ENCODE measurements around the gene NR2F6.

NR2F6 gene

DNA sequence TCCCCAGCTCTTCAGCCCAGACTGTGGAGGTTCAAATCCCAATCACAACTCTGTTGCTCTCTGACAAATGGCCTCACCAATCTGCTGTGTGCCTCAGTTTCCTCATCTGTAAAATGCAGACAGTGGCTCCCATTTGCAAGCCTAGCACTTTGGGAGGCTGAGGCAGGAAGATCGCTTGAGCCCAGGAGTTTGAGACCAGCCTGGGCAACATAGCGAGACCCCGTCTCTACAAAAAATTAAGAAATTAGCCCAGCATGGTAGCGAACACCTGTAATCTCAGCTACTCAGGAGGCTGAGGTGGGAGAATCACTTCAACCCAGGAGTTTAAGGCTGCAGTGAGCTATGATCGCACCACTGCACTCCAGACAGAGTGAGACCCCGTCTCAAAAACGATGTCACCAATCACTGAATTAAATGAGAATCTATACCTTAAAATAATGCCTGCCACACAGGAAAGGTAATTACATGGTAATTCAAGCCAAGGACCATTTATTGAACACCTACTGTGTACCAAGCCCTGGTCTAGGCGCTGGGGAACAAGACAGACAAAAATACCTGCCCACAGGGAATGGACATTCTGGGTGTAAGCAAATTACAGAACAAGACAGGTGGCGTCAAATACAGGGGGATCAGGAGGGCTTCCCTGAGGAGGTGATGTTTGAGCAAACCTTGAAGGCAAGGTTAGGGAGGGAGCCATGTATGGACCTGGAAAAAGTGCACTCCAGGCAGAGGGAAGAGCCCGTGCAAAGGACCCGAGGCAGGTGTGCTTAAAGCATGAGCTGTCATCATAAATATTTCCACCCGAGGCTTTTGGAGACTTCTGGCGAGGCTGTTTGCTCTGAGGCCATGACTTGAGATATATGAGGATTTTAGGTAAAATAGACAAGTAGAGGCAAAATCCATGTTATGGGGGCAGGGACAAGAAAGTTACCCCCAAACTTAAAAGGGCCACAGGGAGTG is 7.7 kb downstream of the NR2F6 start:
- DNase-seq = no peak

DNA sequence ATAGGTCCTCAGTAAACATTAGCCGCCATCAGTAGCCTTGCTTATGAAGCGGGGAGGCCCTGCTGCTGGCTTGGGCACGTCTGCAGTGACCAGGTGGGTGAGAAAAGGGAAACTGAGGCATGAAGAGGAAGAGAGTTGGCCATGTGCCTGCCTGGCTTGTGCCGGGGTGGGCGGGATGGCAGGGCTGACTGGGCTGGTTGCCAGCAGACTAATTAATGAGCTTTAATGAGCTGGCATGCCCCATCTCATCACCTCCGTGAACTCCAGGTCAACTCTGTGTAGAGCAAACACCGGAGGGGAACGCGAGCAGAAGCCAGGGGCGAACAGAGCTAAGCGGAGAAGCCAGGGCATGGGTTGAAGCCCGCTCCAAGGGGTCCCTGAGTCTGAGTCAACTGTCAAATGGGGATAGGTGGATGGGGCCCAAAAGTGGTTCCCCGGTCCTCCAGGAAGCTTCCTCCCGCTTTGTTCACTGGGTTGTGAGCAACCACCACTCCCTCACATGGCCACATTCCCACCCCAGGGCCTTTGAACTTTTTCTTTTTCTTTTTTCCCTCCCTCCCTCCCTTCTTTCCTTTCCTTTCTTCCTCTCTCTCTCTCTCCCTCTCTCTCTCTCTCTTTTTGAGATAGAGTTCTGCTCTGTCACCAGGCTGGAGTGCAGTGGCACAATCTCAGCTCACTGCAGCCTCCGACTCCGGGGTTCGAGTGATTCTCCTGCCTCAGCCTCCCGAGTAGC is 8.7 kb downstream of the NR2F6 start:
- no peak for DNase-seq

DNA sequence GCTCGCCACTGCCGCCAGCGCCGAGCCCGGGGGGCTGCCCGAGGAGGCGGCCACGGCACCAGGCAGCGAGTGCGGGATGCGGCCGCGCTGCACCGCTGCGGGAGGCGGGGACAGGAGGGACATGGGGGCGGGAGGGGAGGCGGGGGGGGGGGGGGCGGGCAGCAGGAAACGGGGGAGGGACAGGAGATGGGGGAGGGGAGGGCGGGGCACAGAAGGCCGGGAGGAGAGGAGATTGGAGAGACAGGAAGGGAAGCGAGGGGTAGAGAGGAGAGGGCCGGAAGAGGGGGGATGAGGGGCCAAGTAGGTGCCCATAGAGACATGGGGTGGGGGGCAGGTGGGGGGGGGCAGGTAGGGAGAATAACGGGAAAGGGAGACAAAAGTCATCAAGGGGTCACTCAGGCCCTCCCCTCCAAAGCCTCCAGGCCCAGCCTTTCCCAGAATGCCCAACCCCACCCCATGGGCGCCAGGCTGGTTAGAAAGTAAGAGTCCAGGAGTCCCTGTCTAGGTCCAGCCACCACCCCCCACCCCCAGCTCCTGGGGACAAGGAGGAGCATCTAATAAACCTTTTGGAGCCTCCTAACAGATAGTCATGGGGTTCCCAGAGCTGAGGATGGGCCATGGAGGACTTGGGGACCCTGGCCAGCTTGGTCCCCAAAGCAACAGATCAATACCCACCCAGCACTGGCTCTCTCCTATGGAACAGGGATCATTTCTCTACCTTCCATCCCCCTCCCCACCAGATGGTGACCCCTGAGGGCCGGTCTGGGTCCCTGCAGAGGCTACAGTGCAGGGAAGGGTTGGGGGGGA is 9.5 kb downstream of the NR2F6 start:
- DNase-seq = no peak

DNA sequence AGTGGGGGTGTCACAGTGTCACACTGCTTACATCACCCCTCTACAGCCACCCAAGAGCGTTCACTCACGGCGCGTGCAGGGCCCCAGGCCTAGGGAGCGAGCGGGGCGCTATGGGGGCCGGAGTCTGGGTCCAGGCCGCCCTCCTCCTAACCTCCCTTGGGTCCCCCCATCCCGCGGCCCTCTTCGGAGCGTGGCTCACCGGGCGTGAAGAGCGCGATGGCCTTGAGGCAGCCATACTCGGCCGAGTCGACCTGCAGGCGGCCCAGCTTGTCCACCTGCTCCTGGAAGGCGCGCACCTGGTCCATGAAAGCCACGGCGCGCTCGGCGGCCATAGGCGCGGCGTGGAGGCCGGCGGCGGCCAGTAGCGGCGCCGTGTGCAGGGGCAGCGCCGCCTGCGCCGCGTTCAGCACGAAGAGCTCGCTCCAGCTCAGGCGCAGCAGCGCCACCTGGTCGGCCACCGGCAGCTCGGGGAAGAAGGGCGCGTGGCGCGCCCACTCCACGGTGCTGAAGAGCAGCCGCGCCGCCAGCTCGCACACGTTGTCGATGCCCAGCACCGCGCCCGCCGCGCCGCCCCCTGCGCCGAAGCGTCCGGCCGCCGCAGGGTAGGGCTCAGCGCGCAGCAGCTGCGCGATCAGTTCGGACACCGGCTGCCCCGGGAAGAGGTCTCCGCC is 10.3 kb downstream of the NR2F6 start:
- no peak for DNase-seq

DNA sequence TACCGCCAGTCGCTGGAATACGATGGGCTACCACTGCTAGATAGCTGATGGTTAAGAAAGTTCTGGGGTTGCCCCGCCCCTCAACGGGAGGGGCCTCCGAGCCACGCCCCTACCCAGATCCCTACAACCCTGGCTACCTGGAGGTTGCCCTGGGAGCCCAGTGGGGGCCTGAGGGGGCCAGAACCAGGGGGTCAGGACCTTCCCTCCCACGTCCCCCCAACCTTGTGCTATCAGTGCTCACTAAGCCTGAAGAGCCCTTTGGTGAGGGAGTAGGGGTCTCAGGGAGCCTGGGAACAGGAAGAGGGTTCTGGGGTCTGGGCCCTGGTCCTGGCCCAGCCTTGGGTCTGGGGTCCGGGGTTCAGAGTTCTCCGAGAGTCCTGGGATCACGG is 10.8 kb downstream of the NR2F6 start:
- no peak for DNase-seq

DNA sequence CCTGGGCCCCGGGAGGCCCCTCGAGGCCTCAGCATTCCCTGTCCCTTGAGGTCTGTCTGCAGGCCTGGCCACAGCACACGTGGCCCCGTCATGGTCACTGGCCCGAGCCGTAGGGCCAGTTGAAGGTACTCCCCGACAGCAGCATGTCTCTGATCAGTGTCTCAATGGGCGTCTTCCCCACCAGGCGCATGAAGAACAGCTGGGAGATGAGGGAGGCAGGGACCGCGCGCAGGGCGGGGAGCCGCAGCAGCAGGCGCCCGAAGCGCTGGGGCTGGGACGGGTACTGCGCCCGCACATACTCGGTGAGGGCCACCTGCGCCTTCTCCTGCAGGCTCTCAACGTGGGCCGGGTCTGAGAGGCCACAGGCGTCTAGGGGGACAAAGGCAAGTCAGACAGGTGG is 13.5 kb downstream of the NR2F6 start:
- DNase-seq = no peak

DNA sequence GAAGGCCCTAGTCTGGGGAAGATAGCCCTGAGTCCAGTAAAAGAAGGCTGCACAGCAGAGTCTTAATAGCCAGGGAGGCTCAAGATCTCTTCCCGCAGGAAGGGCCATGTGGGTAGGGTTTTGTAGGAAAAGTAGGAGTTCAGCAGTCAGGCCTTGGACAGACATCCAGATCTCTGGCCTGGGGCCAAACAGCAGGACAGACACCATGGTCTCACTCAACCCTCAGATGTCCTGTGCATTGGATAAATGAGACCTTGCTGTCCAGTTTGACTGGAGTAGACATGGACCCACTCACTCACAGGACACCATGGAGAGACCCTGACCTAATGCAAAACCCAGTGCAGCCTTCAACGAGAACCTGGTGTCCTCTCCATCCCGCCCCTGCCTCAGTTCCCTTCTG is 15.8 kb downstream of the NR2F6 start:
- no peak for DNase-seq

DNA sequence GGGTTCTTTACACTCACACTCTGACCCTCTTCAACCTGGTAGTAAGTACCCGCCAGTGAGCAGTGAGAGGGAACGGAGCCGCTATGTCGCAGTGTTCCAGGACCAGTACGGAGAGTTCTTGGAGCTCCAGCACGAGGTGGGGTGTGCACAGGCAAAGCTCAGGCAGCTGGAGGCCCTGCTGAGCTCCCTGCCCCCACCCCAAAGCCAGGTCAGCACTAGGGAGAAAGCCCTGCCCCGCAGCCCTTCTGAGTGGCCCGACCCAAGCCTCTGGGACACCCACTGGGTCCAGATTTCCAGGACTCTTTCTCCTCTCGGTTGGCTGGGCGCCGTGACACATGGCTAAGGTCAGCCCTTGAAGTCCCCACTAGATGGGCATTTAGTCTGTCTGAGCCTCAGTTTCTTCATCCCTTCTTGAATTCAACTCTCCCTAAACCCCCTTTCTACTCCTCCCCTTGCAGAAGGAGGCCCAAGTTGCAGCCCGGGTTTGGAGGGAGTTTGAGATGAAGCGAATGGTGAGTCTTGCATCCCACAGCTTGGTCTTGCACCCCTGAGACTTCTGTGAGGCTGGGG is 17.8 kb downstream of the NR2F6 start:
- DNase-seq = no peak

DNA sequence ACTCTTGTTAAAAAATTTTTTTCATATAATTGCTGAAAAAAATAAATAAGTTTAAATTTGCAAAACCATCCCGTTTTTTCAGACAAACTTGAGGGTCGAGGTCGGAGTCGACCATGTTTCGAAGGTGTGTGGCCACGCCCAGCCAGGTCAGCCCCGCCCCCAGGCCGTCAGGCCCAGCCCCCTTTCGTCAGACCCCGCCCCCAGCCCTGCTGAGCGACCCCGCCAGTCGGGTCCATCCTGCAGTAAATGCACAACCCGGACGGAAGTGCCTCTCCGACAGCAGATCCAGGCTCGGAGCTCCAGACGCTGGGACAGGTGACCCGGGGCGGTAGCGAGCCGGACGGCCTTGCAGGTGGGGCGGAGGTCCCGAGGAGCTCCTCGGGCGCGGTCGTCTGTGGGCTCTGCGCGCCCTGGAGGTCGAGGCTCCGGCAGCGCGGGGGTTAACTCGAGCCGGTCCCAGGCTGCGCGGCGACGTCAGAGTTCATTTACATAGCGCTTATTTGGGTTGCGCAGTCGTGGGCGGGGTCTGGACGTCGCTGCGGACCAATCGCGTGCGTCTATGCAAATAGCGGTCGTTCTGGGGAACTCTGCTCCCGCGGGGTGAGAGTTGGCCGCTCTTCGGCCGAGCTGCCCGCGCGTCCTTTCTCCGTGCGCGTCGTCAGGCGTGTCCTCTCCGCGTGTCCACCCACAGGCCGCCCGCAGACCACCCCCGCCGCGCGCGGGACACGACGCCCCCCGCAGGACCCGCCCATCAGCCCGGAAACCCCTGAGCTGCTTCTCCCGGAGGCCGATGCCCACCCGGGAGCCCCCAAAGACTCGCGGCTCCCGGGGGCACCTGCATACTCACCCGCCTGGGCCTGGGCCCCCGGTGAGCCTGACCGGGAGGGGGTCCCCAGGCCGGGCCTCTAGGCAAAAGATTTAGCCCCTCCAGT is 19.5 kb downstream of the NR2F6 start, which contains the start of gene OCEL1:
TSS of gene OCEL1 (plus strand) at position 225 of the 932 bp plus-strand sequence. CDS start at position 247, 22 bp downstream.
- DNase-seq = peak; percentile 99

DNA sequence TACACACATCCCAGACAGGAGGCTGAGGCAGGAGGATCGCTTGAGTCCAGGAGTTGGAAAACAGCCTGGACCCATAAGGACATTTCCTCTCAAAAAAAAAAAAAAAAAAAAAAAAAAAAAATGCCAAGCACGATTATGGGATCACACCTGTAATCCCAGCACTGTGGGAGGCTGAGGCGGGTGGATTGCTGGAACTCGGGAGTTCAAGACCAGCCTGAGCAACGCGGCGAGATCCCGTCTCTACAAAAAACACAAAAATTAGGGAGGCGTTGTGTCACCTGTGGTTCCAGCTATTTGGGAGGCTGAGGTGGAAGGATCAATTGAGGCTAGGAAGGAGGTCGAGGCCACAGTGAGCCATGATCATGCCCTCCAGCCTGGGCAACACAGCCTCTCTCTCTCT is 20.7 kb downstream of the NR2F6 start:
- DNase-seq = no peak

DNA sequence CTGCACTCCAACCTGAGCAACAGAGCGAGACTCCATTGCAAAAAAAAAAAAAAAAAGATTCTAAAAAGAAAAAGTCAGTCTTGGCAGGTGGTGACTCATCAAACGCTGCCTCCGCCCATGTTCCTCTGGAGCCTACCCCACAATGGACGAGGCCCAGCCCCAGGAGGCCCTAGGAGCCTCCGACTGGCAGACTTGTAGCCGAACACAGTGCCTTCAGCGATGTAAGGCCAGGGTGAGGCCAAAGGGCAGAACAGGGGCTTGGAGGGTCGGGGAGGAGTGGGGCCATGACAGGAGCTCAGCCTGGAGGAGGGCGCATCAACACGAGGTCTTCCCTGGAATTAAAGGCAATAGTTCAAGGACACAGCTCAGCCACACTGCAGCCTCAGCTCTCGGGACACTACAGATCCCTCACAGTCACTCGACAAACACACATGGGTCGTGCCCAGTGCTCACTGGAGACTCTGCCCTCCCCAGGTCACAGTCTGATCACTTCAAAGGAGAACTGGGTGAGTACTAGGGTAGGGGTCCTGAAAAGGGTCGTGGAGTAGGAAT is 25.4 kb downstream of the NR2F6 start:
- no peak for DNase-seq

DNA sequence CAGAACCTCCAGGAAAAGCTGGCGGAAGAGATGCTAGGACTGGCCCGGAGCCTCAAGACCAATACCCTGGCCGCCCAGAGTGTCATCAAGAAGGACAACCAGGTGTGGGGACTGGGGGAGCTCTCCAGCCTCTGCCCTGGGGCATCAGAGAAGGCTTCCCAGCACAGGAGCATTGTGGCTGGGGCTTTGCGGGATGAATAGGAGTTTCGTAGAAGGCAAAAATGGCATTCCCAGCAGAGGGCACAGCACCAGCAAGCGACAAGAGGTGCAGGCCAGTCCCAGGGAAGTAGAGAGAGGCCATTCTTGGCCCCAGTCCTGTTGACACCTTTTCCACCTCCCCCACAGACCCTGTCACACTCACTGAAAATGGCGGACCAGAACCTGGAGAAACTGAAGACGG is 26.4 kb downstream of the NR2F6 start:
- DNase-seq = no peak

DNA sequence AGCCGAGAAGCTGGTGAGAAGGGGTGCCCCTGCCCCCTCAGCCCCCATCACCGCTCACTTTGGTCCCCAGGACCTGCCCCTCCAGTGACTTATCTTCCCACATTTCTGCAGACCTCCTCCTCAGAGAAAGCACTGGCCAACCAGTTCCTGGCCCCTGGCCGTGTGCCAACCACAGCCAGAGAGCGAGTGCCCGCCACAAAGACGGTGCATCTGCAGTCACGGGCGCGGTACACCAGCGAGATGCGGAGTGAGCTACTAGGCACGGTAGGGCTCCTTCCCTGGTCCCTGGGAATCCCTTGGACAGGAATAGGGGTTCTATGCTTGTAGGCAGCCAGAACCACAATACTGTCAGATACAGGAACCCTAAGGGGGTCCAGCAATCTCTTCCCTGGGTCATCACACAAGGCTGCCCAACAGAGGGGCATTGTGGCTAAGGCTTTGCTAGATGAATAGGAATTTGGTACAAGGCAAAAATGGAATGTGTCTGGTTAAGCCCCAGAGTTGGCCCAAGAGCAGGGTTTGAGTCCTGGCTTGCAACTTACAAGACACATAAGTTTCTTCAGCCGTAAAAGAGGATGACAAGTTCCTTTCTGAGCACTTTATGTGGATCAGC is 29.6 kb downstream of the NR2F6 start:
- no peak for DNase-seq

DNA sequence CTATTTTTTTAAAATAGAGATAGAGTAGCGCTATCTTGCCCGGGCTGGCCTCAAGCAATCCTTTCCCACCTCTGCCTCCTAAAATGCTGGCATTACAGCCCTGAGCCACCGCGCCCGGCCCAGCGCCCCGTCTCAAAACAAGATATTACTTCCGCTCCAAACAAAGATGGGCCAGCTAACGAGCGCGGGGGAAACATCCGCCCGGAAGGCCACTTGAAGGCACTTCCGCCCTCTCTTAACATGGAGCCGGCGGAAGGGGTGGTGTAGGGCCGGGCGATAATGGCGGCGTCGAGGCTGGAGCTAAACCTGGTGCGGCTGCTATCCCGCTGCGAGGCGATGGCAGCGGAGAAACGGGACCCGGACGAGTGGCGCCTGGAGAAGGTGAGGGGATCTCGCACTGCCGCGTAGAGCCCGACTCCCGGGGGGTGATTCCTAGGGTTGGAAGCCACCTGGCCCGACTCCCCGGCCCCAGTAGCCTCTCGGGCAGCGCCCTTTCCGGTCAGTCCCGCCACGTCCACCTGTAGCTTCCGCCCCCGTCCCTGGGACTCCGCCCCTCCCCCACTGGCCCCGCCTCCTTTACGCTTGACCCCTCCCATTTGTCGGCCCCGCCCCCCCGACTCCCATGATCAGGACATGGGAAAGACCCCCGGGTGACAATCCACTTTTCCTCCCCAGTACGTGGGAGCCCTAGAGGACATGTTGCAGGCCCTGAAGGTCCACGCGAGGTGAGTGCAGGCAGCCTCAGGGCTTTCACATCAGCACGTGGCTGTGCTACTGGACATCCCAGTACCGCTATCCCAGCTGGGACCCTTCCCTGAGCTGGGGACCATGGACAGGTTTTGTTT is 30.4 kb downstream of the NR2F6 start, which contains the start of gene USE1:
TSS of gene USE1 (plus strand) at position 231 of the 845 bp plus-strand sequence. CDS start at position 280, 49 bp downstream.
- DNase-seq = peak; percentile 92 to 93

DNA sequence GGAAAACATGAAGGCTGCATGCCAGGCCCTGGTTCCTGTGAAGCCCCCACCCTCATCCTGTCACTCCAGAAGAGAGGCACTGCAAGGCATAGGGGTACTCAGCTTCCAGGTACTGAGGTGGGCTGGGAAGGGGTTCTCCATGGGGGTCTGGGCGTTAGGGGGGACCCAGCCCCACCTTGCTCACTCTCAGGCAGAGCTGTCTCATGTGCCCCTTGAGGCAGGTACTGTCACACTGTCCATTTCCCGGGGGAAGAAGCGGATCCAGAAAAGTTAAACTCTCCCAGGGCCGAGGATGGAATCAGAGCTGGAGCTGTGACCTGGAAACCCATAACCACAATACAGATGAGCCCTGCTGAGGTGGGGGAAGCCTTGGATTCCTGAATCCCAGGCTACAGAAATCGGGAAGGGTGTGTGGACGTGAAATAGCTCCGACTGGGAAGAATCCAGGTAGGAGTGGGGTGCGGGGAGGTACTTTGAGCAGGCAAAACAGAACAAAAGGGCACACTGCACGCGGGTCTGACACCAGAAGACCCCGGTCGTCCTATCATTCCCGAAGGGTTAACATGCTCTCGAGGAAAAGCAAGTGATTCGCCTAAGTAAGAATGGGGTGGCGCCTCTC is 31.1 kb downstream of the NR2F6 start:
- DNase-seq = peak in 1 of 2 experiments; percentile 51

DNA sequence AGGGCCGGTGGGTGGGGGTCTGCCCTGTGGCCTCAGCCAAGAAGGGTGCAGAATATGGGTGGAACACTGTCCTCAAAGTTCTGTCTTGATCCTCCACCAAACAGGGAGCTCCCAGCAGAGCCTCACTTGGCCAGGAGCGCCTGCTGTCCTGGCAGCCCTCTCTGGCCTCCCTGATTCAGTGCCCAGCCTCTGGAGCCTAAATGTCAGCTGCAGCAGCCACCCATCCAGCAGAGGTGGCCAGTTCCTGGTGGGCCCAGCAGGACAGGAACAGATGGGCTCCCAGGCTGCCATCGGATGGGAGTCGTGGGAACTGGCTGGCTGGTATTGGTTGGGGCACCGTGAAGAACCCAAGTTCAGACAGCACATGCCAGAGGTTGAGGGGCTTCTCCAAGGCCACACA is 32.4 kb downstream of the NR2F6 start:
- no peak for DNase-seq

DNA sequence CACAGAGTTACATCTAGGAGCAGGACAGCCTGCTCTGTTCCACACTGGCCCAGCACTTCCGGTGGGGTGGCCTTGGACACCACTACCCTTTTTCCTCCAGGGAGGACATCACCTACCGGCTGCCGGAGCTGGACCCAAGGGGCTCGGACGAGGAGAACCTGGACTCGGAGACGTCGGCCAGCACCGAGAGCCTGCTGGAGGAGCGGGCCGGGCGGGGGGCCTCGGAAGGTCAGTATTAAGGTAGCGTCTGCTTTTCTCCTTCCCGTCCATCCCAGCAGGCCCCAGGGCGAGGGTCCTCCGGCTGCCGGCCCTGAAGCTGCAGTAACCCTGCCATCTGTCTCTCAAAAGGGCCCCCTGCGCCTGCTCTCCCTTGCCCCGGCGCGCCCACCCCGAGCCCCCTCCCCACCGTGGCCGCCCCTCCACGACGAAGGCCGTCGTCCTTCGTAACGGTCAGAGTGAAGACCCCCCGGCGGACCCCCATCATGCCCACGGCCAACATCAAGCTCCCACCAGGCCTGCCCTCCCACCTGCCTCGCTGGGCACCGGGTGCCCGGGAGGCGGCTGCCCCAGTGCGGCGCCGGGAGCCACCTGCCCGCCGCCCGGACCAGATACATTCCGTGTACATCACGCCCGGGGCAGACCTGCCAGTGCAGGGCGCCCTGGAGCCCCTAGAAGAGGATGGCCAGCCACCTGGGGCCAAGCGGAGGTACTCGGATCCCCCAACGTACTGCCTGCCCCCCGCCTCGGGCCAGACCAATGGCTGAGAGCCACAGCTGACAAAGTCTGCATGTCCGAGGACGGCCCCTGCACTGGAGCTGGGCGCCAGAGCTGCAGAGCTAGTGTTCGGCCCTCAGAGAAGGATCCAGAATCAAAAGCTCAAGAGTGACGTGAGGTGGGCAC is 33.9 kb downstream of the NR2F6 start:
- DNase-seq = no peak

DNA sequence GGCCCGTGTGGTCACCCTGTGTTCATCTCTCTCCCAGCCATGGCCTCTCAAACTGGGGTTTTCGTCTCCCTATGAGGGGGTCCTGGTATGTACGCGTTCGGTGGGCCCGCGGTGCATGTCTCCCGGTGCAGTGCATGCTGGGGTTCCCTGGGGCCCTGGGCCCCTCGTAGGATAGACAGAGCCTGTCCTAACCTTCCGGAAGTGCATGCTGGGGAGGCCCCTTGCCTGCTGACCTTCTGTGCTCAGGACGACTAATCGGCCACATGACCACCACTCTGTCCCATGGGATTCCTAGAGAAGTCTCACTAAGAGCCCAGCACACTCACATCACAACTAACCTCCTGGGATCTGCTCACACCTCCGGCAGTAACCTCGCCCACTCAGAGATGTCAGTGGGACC is 35.4 kb downstream of the NR2F6 start:
- no peak for DNase-seq

Measured in NCI-H524 (cell line).